ENCODE data around the gene TOR1B. TPM values are rescaled to one million over a fixed set of nuclear protein-coding genes. Genes with fewer than 3 reads are reported as not detected.

The TOR1B gene
- total and polyA plus RNA-seq, 2 of the 4 experiments (the other 2 are of a cell fraction) = 15.6 to 21.0 TPM

DNA sequence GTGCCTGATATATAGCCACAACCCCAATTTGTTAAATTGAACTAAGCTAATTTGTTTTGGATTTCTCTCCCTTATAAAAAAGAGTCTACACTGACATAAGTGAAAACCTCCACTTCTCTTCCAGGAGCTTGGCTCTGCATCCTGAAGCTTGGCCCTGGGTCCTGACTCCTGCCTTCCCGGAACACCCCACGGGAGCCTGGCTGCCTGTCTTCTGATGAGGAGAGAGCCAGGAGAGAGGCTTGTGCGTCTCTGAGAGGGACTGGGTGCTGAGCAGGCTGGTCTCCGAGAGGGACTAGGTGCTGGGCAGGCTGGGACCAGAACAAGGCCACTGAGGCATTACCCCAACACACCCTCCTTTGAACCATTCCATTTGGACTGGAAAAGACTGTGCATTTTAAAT, 43.7 kb upstream of the TOR1B start:
- TF ChIP-seq MAFK (IDR thresholded peaks at IDR 0.05; ENCODE audit: low read depth, low read length) (no peak), RAD21 (IDR thresholded peaks at IDR 0.05; ENCODE audit: low read length) (no peak), RCOR1 (IDR thresholded peaks at IDR 0.05; ENCODE audit: insufficient replicate concordance, low read length) (no peak)
- no CpG with 5 or more reads among the region's 4 CpGs for WGBS, 2 experiments (ENCODE audit: extremely low coverage in 2 of 2, insufficient read length in 1 of 2)

More for the DNA sequence above, 43.7 kb upstream of the TOR1B start:
- H4K20me1 ChIP-seq (ENCODE audit: insufficient read depth, low read length) = no peaks in the 10 kb centered on the region; the same call in 1 of the 2 replicates
- H3K4me2 ChIP-seq (ENCODE audit: low read depth, low read length) = no peak overlapping the region
- BruUV-seq (replicated peaks) = no TSS peak
- no peak overlapping the region for H2AFZ ChIP-seq (replicated peaks; ENCODE audit: low read length, poor library complexity)
- no peak overlapping the region for H3K4me3 ChIP-seq (ENCODE audit: insufficient read depth, low read depth, low read length)
- no peaks in the 10 kb centered on the region for H3K79me1 ChIP-seq (ENCODE audit: low read depth in 1 of 2, low read length in 2 of 2)
- no peak overlapping the region; the same call in 1 of the 2 replicates for H3K4ac ChIP-seq (ENCODE audit: low read depth, low read length)
- ATAC-seq (ENCODE audit: low read depth) (no peak), DNase-seq (no peak)
- H2BK20ac ChIP-seq (ENCODE audit: low read depth, low read length) = no peak overlapping the region
- no peak overlapping the region for H3K23ac ChIP-seq (ENCODE audit: low read depth, low read length)
- H2BK5ac ChIP-seq (ENCODE audit: low read depth, low read length, poor library complexity, severe bottlenecking) = no peak overlapping the region
- H4K5ac ChIP-seq (ENCODE audit: low read depth, low read length) = no peak overlapping the region; the same call in 1 of the 2 replicates
- no peak overlapping the region for H2AK9ac ChIP-seq (replicated peaks; ENCODE audit: low read depth, low read length, poor library complexity)
- H3K9me1 ChIP-seq (ENCODE audit: insufficient read depth, low read length) = peaks cover 15% of the 10 kb centered on the region
- peak overlapping the region; percentile 32 for H2BK120ac ChIP-seq (ENCODE audit: low read depth, low read length)
- H3K27ac ChIP-seq (ENCODE audit: insufficient read depth, low read length) = no peak overlapping the region
- in situ Hi-C loops (cut with MboI; ENCODE audit: low sequenced_read_pairs) (no loop called here), intact Hi-C loops (cut with micrococcal nuclease) (no loop called here), dilution Hi-C loops (cut with HindIII; ENCODE audit: low sequenced_read_pairs, unreplicated experiment) (no loop called here)
- no peaks in the 10 kb centered on the region for H3K9me3 ChIP-seq (ENCODE audit: control insufficient read depth, insufficient read depth, low read length)
- H2AK5ac ChIP-seq (ENCODE audit: low read depth, low read length) = peak overlapping the region; percentile 5; the same call in 1 of the 2 replicates
- POLR2A ChIA-PET (ENCODE audit: unreplicated experiment) = no interaction called here
- no peaks in the 10 kb centered on the region for H3K36me3 ChIP-seq (ENCODE audit: control insufficient read depth, insufficient read depth, low read length)
- H3K56ac ChIP-seq (ENCODE audit: extremely low read depth, insufficient read depth, low read length) = no peak overlapping the region
- CTCF ChIA-PET = interaction anchor here (0.6 kb wide), 1 partner anchor 199 kb away, joined by 8 read pairs; no protein-coding TSS in a partner anchor
- H3K27me3 ChIP-seq (ENCODE audit: control insufficient read depth, insufficient read depth, low read length) = 0 out of 2 replicates have a peak, but pooled peaks cover 3% of the 10 kb centered on the region
- H4K8ac ChIP-seq (ENCODE audit: low read depth in 2 of 2, low read length in 2 of 2) = no peak overlapping the region
- peak overlapping the region; percentile 25; the same call in 1 of the 2 replicates for H3K14ac ChIP-seq (replicated peaks; ENCODE audit: low read depth, low read length)
- no peak overlapping the region for H2BK15ac ChIP-seq (ENCODE audit: low read depth, low read length)
- H3K18ac ChIP-seq (ENCODE audit: low read depth, low read length) = 0 out of 2 replicates have a peak overlapping the region, but pooled peaks have one; percentile 4
- H3K4me1 ChIP-seq (ENCODE audit: control insufficient read depth, insufficient read depth, low read length) = peaks cover 18% of the 10 kb centered on the region
- H3K9ac ChIP-seq (ENCODE audit: low read depth, low read length) = no peak overlapping the region
- H4K91ac ChIP-seq (ENCODE audit: insufficient read depth, low read depth, low read length) = peak overlapping the region; percentile 21; the same call in 1 of the 2 replicates

Measured in IMR-90 (cell line).